Measurements from ENCODE around the gene PLTP. TPM values are rescaled to one million over a fixed set of nuclear protein-coding genes. Genes with fewer than 3 reads are reported as not detected.

Gene PLTP
- total and polyA plus RNA-seq, 2 of the 13 experiments (the other 11 are each of a cell fraction or from before 2014, with no cell fraction given): 16.9 to 28.6 TPM

GRCh38 chr20:45890077-45890984 lies 21.6 kb downstream of the PLTP start (continued):
- no peak for TF ChIP-seq ZNF318 (CRISPR knock-in tag; IDR thresholded peaks at IDR 0.05)
- no peak for TF ChIP-seq ZBTB1 (CRISPR knock-in tag; IDR thresholded peaks at IDR 0.05; ENCODE audit: borderline replicate concordance)
- TF ChIP-seq KMT2A (CRISPR knock-in tag; IDR thresholded peaks at IDR 0.05): peak; percentile 81
- no peak for TF ChIP-seq NR2F6 (IDR thresholded peaks at IDR 0.05)
- TF ChIP-seq NR2F6 (CRISPR knock-in tag; IDR thresholded peaks at IDR 0.05): peak; percentile 66; the same call in 1 of the 2 replicates
- no peak; the same call in 1 of the 2 replicates for TF ChIP-seq NKX3-1 (CRISPR knock-in tag; IDR thresholded peaks at IDR 0.05)
- peak; percentile 96 to 99 for TF ChIP-seq HMGXB4 (CRISPR knock-in tag; IDR thresholded peaks at IDR 0.05; ENCODE audit: borderline replicate concordance in 1 of 2, low read depth in 1 of 2)
- peak; percentile 75 for TF ChIP-seq PHF8 (CRISPR knock-in tag; IDR thresholded peaks at IDR 0.05)
- TF ChIP-seq CHCHD3 (CRISPR knock-in tag; IDR thresholded peaks at IDR 0.05): peak; percentile 30; the same call in 1 of the 2 replicates
- TF ChIP-seq ZNF430 (CRISPR knock-in tag; IDR thresholded peaks at IDR 0.05): peak; percentile 94
- no peak for TF ChIP-seq RAD51 (IDR thresholded peaks at IDR 0.05; ENCODE audit: borderline replicate concordance)
- TF ChIP-seq ZSCAN29 (CRISPR knock-in tag; conservative IDR thresholded peaks at IDR 0.05): no peak
- 0 out of 2 replicates have a peak, but pooled peaks have one; percentile 1 for TF ChIP-seq ZNF850 (CRISPR knock-in tag; conservative IDR thresholded peaks at IDR 0.05)
- peak; percentile 49; the same call in 1 of the 2 replicates for TF ChIP-seq ZNF205 (CRISPR knock-in tag; IDR thresholded peaks at IDR 0.05)
- no peak for TF ChIP-seq KLF13 (CRISPR knock-in tag; IDR thresholded peaks at IDR 0.05)
- TF ChIP-seq ZFP36 (IDR thresholded peaks at IDR 0.05; ENCODE audit: borderline replicate concordance, low read depth, low read length, partially characterized antibody): peak; percentile 70
- TF ChIP-seq U2AF2 (IDR thresholded peaks at IDR 0.05; ENCODE audit: low read depth, low read length): no peak
- no peak for TF ChIP-seq NAIF1 (CRISPR knock-in tag; IDR thresholded peaks at IDR 0.05; ENCODE audit: borderline replicate concordance)
- TF ChIP-seq ZNF460 (CRISPR knock-in tag; IDR thresholded peaks at IDR 0.05; ENCODE audit: borderline replicate concordance): no peak
- TF ChIP-seq ZFP36L2 (CRISPR knock-in tag; IDR thresholded peaks at IDR 0.05): no peak

Data from HepG2 (cell line).